Heart left ventricle (tissue), 13 donors: ENCODE results near the gene LSS.

ENCODE experiments used
- POLR2A ChIP-seq, 2 donors: fragments of 450-650 bp; IDR thresholded peaks; one replicate each; pipeline ENCODE4 v1.6.1; 2017; ENCODE audit warnings: antibody characterized with exemption in 2 of 2, mild to moderate bottlenecking in 2 of 2, moderate library complexity in 2 of 2
- TF ChIP-seq, protein P1 (sequence below), 12 donors: fragments of 200-600 bp; sonication (generic) in 4 of 12; IDR thresholded peaks; one replicate each; pipeline versions ENCODE4 v1.5.0 to v1.8.0; 2018 to 2022; ENCODE audit warnings: antibody characterized with exemption in 12 of 12, mild to moderate bottlenecking in 5 of 12
- donor health status: ischemic (EF 13 %, LVEDD 7.1; RV severe dilation, severe dysfunction).
- donor health status: DM: no; HTN: yes; CAD: no.
- donor health status: DM: no; HTN: no; CAD: no.
- donor health status: ischemic (EF 25% LVEDD 6.9; RV normal size, moderate dysfunction).
- donor health status: ischemic (EF 25% LVEDD 5.7; RV mildly dilated, moderate dysfunction).
- donor health status: ischemic (EF 35%, LVEDD 5.7; RV mildly dilated, moderate dysfunction).
- donor health status: nonischemic (EF 11% LVEDD 7.7; RV severe dilation, severe dysfunction).
- donor health status: DM: yes; HTN: yes; CAD: no.
- donor health status: PGD.
- donor health status: ischemic (EF 29% LVEDD 5.4; RV normal size, mild dysfunction).
- donor health status: nonischemic (EF 23%, LVEDD 6.1; RV moderate dilation, normal function).

DNA sequence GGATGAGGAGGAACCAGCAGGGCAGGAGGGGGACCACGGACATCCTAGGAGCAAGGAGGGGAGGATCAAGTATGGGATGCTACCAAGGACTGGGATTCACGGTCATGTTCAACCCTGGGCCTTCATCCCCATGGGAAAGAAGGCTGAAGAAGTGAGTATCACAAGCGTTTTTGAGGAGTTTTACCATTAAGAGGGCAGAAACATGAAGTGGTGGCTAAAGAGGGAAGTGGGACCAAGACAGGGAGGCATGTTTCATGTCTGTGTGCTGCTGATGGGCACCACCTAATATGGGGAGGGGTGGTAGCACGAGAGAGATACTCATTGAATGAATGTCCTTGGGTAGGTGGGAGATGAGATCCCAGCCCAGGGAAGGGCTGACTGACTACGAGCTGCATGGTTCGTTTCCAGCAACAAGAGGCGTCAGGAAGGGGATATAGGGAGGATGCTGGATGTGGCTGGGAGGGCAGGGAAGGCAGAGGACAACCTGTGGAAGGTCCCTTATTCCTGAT lies 11.3 kb upstream of the LSS start:
- TF ChIP-seq, protein P1, sequence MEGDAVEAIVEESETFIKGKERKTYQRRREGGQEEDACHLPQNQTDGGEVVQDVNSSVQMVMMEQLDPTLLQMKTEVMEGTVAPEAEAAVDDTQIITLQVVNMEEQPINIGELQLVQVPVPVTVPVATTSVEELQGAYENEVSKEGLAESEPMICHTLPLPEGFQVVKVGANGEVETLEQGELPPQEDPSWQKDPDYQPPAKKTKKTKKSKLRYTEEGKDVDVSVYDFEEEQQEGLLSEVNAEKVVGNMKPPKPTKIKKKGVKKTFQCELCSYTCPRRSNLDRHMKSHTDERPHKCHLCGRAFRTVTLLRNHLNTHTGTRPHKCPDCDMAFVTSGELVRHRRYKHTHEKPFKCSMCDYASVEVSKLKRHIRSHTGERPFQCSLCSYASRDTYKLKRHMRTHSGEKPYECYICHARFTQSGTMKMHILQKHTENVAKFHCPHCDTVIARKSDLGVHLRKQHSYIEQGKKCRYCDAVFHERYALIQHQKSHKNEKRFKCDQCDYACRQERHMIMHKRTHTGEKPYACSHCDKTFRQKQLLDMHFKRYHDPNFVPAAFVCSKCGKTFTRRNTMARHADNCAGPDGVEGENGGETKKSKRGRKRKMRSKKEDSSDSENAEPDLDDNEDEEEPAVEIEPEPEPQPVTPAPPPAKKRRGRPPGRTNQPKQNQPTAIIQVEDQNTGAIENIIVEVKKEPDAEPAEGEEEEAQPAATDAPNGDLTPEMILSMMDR (IDR thresholded peaks at IDR 0.05) = no peak
- TF ChIP-seq POLR2A (IDR thresholded peaks at IDR 0.05) = no peak
